ENCODE data around the gene VPS8.

GRCh38 chr3:184884359-184885017 is 72.5 kb downstream of the VPS8 start:
- TF ChIP-seq EZH2 (IDR thresholded peaks at IDR 0.05; ENCODE audit: borderline replicate concordance, low read length) (no peak), CTCF (IDR thresholded peaks at IDR 0.05; ENCODE audit: low read length) (no peak)

Data from OCI-LY1 (cell line).